Measurements from ENCODE around the gene FKBP14.
"Not testable (repeated sequence)": the region's sequence is repeated elsewhere in the genome, so short reads cannot be mapped to it uniquely, and the experiment has no call there.

FKBP14 gene

GRCh38 chr7:29968683-29969395, 57.7 kb downstream of the FKBP14 start:
- no peak for DNase-seq (ENCODE audit: extremely low spot score, insufficient read length, low read depth)
- no peak for FAIRE-seq

- DNase-seq (ENCODE audit: extremely low spot score, insufficient read length, low read depth) (no peak), FAIRE-seq (no peak)
These were observed 61.5 kb downstream of the FKBP14 start for GRCh38 chr7:29965030-29965429.

GRCh38 chr7:29962035-29962434, 64.5 kb downstream of the FKBP14 start:
- no peak for FAIRE-seq
- DNase-seq (ENCODE audit: extremely low spot score, insufficient read length, low read depth): no peak

GRCh38 chr7:29961611-29962010, 64.9 kb downstream of the FKBP14 start:
- not testable (repeated sequence) for FAIRE-seq; DNase-seq (ENCODE audit: extremely low spot score, insufficient read length, low read depth)

Data from GM18507 (cell line).